Lung (tissue), 12 donors: ENCODE results near the gene NAE1. TPM values are rescaled to one million over a fixed set of nuclear protein-coding genes. Genes with fewer than 3 reads are reported as not detected.

Experiments used
- ATAC-seq: fragments of 200-7000 bp; cut with Tn5 transposase; one replicate; pipeline ENCODE4 v1.9.1; 2020; ENCODE audit warnings: moderate number of reproducible peaks; ENCODE audit not compliant: insufficient read depth, low FRiP score
- DNase-seq, 3 donors: peaks; one replicate each; pipeline ENCODE4 v3.0.0-alpha.2; 2013 to 2017
- H3K27ac ChIP-seq, 2 donors: one replicate each; pipeline ENCODE4 v1.5.1; 2013; ENCODE audit warnings: mild to moderate bottlenecking in 2 of 2, moderate library complexity in 2 of 2, control low read depth in 1 of 2, inconsistent platforms in 1 of 2, low read depth in 1 of 2, low read length in 1 of 2
- H3K27me3 ChIP-seq, 3 donors: one replicate each; pipeline ENCODE4 v1.5.1; 2013; ENCODE audit warnings: low read length in 2 of 3; ENCODE audit not compliant: control insufficient read depth in 3 of 3, insufficient read depth in 3 of 3
- H3K36me3 ChIP-seq, 4 donors: one replicate each; pipeline ENCODE4 v1.5.1; 2013; ENCODE audit warnings: low read length in 4 of 4, mild to moderate bottlenecking in 1 of 4, moderate library complexity in 1 of 4; ENCODE audit not compliant: control insufficient read depth in 4 of 4, insufficient read depth in 4 of 4
- H3K4me1 ChIP-seq, 5 donors: one replicate each; pipeline ENCODE4 v1.5.1; 2013; ENCODE audit warnings: low read length in 5 of 5, mild to moderate bottlenecking in 2 of 5, moderate library complexity in 1 of 5; ENCODE audit not compliant: control insufficient read depth in 5 of 5, insufficient read depth in 5 of 5
- H3K4me3 ChIP-seq: one replicate; pipeline ENCODE4 v1.5.1; 2013; ENCODE audit warnings: mild to moderate bottlenecking, control low read depth, moderate library complexity
- H3K9ac ChIP-seq, 2 donors: one replicate each; pipeline ENCODE4 v1.5.1; 2013; ENCODE audit warnings: low read length in 2 of 2, control low read depth in 1 of 2; ENCODE audit not compliant: insufficient read depth in 1 of 2
- H3K9me3 ChIP-seq, 4 donors: one replicate each; pipeline ENCODE4 v1.5.1; 2013; ENCODE audit warnings: low read length in 3 of 4, mild to moderate bottlenecking in 1 of 4, moderate library complexity in 1 of 4; ENCODE audit not compliant: control insufficient read depth in 4 of 4, insufficient read depth in 3 of 4
- CTCF ChIP-seq: IDR thresholded peaks from 2 replicates; pipeline ENCODE4 v1.5.1; 2012; ENCODE audit warnings: mild to moderate bottlenecking; ENCODE audit errors: control extremely low read depth, extremely low read depth
- WGBS, 2 donors: extraction: QIAGEN DNeasy Blood & Tissue Kit; methylation state at CpG; one replicate each; pipeline ENCODE4 v1.1.7; 2013; 5-methylcytosine and 5-hydroxymethylcytosine counted together
- polyA plus RNA-seq, 2 donors: library from polyadenylated mRNA; stranded (reverse); fragments of 200-250 nt; gene quantifications; one replicate each; pipeline ENCODE4 v1.2.1, GENCODE V29; 2013
- total RNA-seq, 2 donors: library from RNA; depleted of rRNA in 1 of 2; stranded (reverse); fragments of >200 nt in 1 of 2; gene quantifications; one replicate each; pipeline ENCODE4 v1.2.1, GENCODE V29; 2014 to 2021
- donor health status: control.
- donor health status: control.
- donor health status: Bipolar disorder and iron deficiency.
- donor health status: healthy.
- donor health status: DM: yes; HTN: yes; CAD: no.

NAE1 gene
- total and polyA plus RNA-seq, 4 donors = 24.2 to 64.4 (median 29.1) TPM

GRCh38 chr16:66850115-66850815 is 19.5 kb upstream of the NAE1 start:
- Histone ChIP-seq H3K4me3 (no peak overlapping the region), H3K36me3 (no peaks in the 10 kb centered on the region), H3K27me3 (peaks cover 0 to 24% (median 18%) of the 10 kb centered on the region in 3 donors), H3K27ac (no peak overlapping the region), H3K4me1 (no peaks in the 10 kb centered on the region), H3K9me3 (peaks cover 0 to 3% (median 0%) of the 10 kb centered on the region in 4 donors), H3K9ac (no peak overlapping the region)
- DNase-seq (no peak), ATAC-seq (no peak)
- WGBS, 2 donors = 84 to 92% methylated on average over 14 of the region's 14 CpGs
- no peak for TF ChIP-seq CTCF

- WGBS, 2 donors = 88 to 97% methylated on average over 4 of the region's 4 CpGs
- Histone ChIP-seq H3K9ac (no peak overlapping the region), H3K9me3 (peaks cover 0 to 3% (median 0%) of the 10 kb centered on the region in 4 donors), H3K4me1 (peaks cover 0 to 5% (median 0%) of the 10 kb centered on the region in 5 donors), H3K36me3 (no peaks in the 10 kb centered on the region), H3K27me3 (peaks cover 0 to 29% (median 24%) of the 10 kb centered on the region in 3 donors), H3K27ac (no peak overlapping the region), H3K4me3 (no peak overlapping the region)
- DNase-seq (no peak), ATAC-seq (no peak)
- no peak for TF ChIP-seq CTCF
These were observed 18.8 kb upstream of the NAE1 start for GRCh38 chr16:66849549-66849948.

GRCh38 chr16:66849021-66849420 is 18.2 kb upstream of the NAE1 start:
- H3K9ac ChIP-seq = no peak overlapping the region
- TF ChIP-seq CTCF = no peak
- ATAC-seq (no peak), DNase-seq (no peak)
- H3K4me3 ChIP-seq = no peak overlapping the region
- H3K27ac ChIP-seq = no peak overlapping the region
- no peaks in the 10 kb centered on the region for H3K36me3 ChIP-seq
- WGBS, 2 donors = 90 to 93% methylated on average over 2 of the region's 2 CpGs
- peaks cover 0 to 3% (median 0%) of the 10 kb centered on the region in 4 donors for H3K9me3 ChIP-seq
- H3K4me1 ChIP-seq = peaks cover 0 to 9% (median 0%) of the 10 kb centered on the region in 5 donors
- peaks cover 0 to 29% (median 26%) of the 10 kb centered on the region in 3 donors for H3K27me3 ChIP-seq
